Adipocyte (in vitro differentiated cells): ENCODE results near the gene FMNL3.
"Not testable (repeated sequence)": the region's sequence is repeated elsewhere in the genome, so short reads cannot be mapped to it uniquely, and the experiment has no call there.

Experiments used
- DNase-seq: peaks from one replicate; pipeline ENCODE4 v3.0.0-alpha.2; 2015; ENCODE audit warnings: low read depth
- H3K27me3 ChIP-seq: replicated peaks from 2 replicates; pipeline ENCODE4 v1.7.0; 2013; ENCODE audit warnings: mild to moderate bottlenecking, low read length, moderate library complexity; ENCODE audit not compliant: control insufficient read depth, insufficient read depth
- H3K36me3 ChIP-seq: 2 replicates; pipeline ENCODE4 v1.7.0; 2013; ENCODE audit warnings: low read length, mild to moderate bottlenecking, moderate library complexity; ENCODE audit not compliant: control insufficient read depth, insufficient read depth, severe bottlenecking
- H3K4me1 ChIP-seq: 2 replicates; pipeline ENCODE4 v1.7.0; 2013; ENCODE audit warnings: mild to moderate bottlenecking, low read length, moderate library complexity; ENCODE audit not compliant: control insufficient read depth, insufficient read depth
- H3K4me3 ChIP-seq: 2 replicates; pipeline ENCODE4 v1.7.0; 2013; ENCODE audit warnings: mild to moderate bottlenecking, low read length, moderate library complexity
- H3K9ac ChIP-seq: 2 replicates; pipeline ENCODE4 v1.7.0; 2013; ENCODE audit warnings: mild to moderate bottlenecking, low read length, moderate library complexity
- H3K9me3 ChIP-seq: 2 replicates; pipeline ENCODE4 v1.7.0; 2013; ENCODE audit warnings: mild to moderate bottlenecking, low read length, moderate library complexity; ENCODE audit not compliant: control insufficient read depth

The FMNL3 gene

GRCh38 chr12:49623142-49623904, 83.9 kb downstream of the FMNL3 start, which contains the start of gene PRPF40B:
PRPF40B (plus strand) TSS chr12:49623561; CDS start chr12:49623591, 30 bp downstream.
- Histone ChIP-seq H3K4me3 (peak within 1 kb of the TSS; percentile 88), H3K9ac (peak within 1 kb of the TSS; percentile 93), H3K36me3 (no peaks in the 10 kb centered on the region), H3K4me1 (peaks cover 38% of the 10 kb centered on the region), H3K27me3 (no peaks in the 10 kb centered on the region), H3K9me3 (no peaks in the 10 kb centered on the region)
- DNase-seq: peak; percentile 94

GRCh38 chr12:49622501-49623141, 84.6 kb downstream of the FMNL3 start:
- Histone ChIP-seq H3K4me3 (peak overlapping the region; percentile 88), H3K9ac (peak overlapping the region; percentile 93), H3K9me3 (no peaks in the 10 kb centered on the region), H3K27me3 (no peaks in the 10 kb centered on the region), H3K4me1 (peaks cover 39% of the 10 kb centered on the region), H3K36me3 (no peaks in the 10 kb centered on the region)
- DNase-seq: no peak

GRCh38 chr12:49621651-49622500, 85.3 kb downstream of the FMNL3 start:
- Histone ChIP-seq H3K36me3 (no peaks in the 10 kb centered on the region), H3K27me3 (no peaks in the 10 kb centered on the region), H3K9me3 (no peaks in the 10 kb centered on the region), H3K4me1 (peaks cover 36% of the 10 kb centered on the region), H3K4me3 (peak overlapping the region; percentile 88), H3K9ac (peak overlapping the region; percentile 93)
- DNase-seq: peak; percentile 43

GRCh38 chr12:49619286-49619685, 87.9 kb downstream of the FMNL3 start:
- peak; percentile 28 for DNase-seq
- Histone ChIP-seq H3K27me3 (no peaks in the 10 kb centered on the region), H3K4me3 (peak overlapping the region; percentile 0), H3K9ac (no peak overlapping the region), H3K9me3 (peaks cover 11% of the 10 kb centered on the region), H3K36me3 (no peaks in the 10 kb centered on the region), H3K4me1 (peaks cover 32% of the 10 kb centered on the region)

GRCh38 chr12:49618576-49618975, 88.6 kb downstream of the FMNL3 start:
- H3K4me3 ChIP-seq: peak overlapping the region; percentile 0
- no peaks in the 10 kb centered on the region for H3K36me3 ChIP-seq
- no peak for DNase-seq
- H3K4me1 ChIP-seq: peaks cover 32% of the 10 kb centered on the region
- H3K27me3 ChIP-seq: no peaks in the 10 kb centered on the region
- peaks cover 11% of the 10 kb centered on the region for H3K9me3 ChIP-seq
- H3K9ac ChIP-seq: no peak overlapping the region

GRCh38 chr12:49616533-49617219, 90.5 kb downstream of the FMNL3 start:
- Histone ChIP-seq H3K4me1 (peaks cover 22% of the 10 kb centered on the region), H3K27me3 (no peaks in the 10 kb centered on the region), H3K4me3 (peak overlapping the region; percentile 39), H3K9me3 (peaks cover 11% of the 10 kb centered on the region), H3K9ac (no peak overlapping the region), H3K36me3 (no peaks in the 10 kb centered on the region)
- no peak for DNase-seq

GRCh38 chr12:49615725-49616124, 91.5 kb downstream of the FMNL3 start:
- H3K4me3 ChIP-seq: no peak overlapping the region
- peak; percentile 6 for DNase-seq
- no peaks in the 10 kb centered on the region for H3K27me3 ChIP-seq
- no peaks in the 10 kb centered on the region for H3K36me3 ChIP-seq
- no peak overlapping the region for H3K9ac ChIP-seq
- H3K4me1 ChIP-seq: peaks cover 19% of the 10 kb centered on the region
- H3K9me3 ChIP-seq: peaks cover 11% of the 10 kb centered on the region

GRCh38 chr12:49612210-49612609, 95.0 kb downstream of the FMNL3 start:
- H3K9me3 ChIP-seq: peaks cover 11% of the 10 kb centered on the region
- DNase-seq: no peak
- no peaks in the 10 kb centered on the region for H3K36me3 ChIP-seq
- H3K27me3 ChIP-seq: no peaks in the 10 kb centered on the region
- no peak overlapping the region for H3K9ac ChIP-seq
- H3K4me3 ChIP-seq: no peak overlapping the region
- peaks cover 20% of the 10 kb centered on the region for H3K4me1 ChIP-seq

DNA sequence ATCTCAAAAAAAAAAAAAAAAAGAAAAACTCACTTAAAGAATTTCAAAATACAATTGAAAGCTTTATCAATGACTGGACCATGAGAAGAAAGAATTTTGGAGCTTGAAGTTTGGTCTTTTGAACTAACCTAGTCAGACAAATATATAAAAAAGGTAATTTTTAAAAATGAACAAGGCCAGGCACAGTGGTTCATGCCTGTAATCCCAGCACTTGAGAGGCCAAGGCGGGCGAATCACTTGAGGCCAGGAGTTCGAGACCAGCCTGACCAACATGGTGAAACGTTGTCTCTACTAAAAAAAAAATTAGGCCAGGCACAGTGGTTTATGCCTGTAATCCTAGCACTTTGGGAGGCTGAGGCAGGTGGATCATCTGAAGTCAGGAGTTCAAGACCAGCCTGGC, 96.4 kb downstream of the FMNL3 start:
- H3K4me1 ChIP-seq: peaks cover 26% of the 10 kb centered on the region
- not testable (repeated sequence) for H3K36me3 ChIP-seq, DNase-seq, H3K27me3 ChIP-seq, H3K4me3 ChIP-seq, H3K9ac ChIP-seq, H3K9me3 ChIP-seq

GRCh38 chr12:49609875-49610154, 97.4 kb downstream of the FMNL3 start:
- no peaks in the 10 kb centered on the region for H3K9me3 ChIP-seq
- H3K4me1 ChIP-seq: peaks cover 26% of the 10 kb centered on the region
- H3K36me3 ChIP-seq: no peaks in the 10 kb centered on the region
- H3K4me3 ChIP-seq: no peak overlapping the region
- H3K27me3 ChIP-seq: no peaks in the 10 kb centered on the region
- no peak overlapping the region for H3K9ac ChIP-seq
- DNase-seq: peak; percentile 42
